GM23338 (cell line): Measurements from ENCODE around the gene SHFL. TPM values are rescaled to one million over a fixed set of nuclear protein-coding genes. Genes with fewer than 3 reads are reported as not detected.

Experiments used
- ATAC-seq: fragments of 200-7000 bp; cut with Tn5 transposase; 3 replicates; pipeline ENCODE4 v1.9.1; 2020
- DNase-seq: peaks from one replicate; pipeline ENCODE4 v3.0.0-alpha.2; 2015; ENCODE audit warnings: low spot score
- H2AFZ ChIP-seq: fragments of 200-600 bp; sonication (generic); 2 replicates; pipeline ENCODE4 v1.8.0; 2016; ENCODE audit warnings: antibody characterized with exemption, mild to moderate bottlenecking, moderate library complexity
- H3F3A ChIP-seq: fragments of 200-600 bp; sonication (generic); replicated peaks from 2 replicates; pipeline ENCODE4 v1.8.0; 2017; ENCODE audit warnings: antibody characterized with exemption, mixed run types, low read depth
- H3K27ac ChIP-seq: fragments of 200-600 bp; sonication (generic); 2 replicates; pipeline ENCODE4 v1.6.1; 2016; ENCODE audit warnings: low read depth
- H3K27me3 ChIP-seq: fragments of 200-600 bp; sonication (generic); 2 replicates; pipeline ENCODE4 v1.8.0; 2016; ENCODE audit warnings: mild to moderate bottlenecking, mixed run types, moderate library complexity; ENCODE audit not compliant: insufficient read depth
- H3K36me3 ChIP-seq: fragments of 200-600 bp; sonication (generic); 2 replicates; pipeline ENCODE4 v1.8.0; 2016; ENCODE audit warnings: mild to moderate bottlenecking; ENCODE audit not compliant: insufficient read depth
- H3K4me1 ChIP-seq: fragments of 200-600 bp; sonication (generic); 2 replicates; pipeline ENCODE4 v1.8.0; 2016; ENCODE audit warnings: mild to moderate bottlenecking, moderate library complexity; ENCODE audit not compliant: insufficient read depth
- H3K4me2 ChIP-seq: fragments of 200-600 bp; sonication (generic); 2 replicates; pipeline ENCODE4 v1.7.1; 2017; ENCODE audit warnings: mixed run types
- H3K4me3 ChIP-seq: fragments of 200-600 bp; sonication (generic); 2 replicates; pipeline ENCODE4 v1.6.1; 2016; ENCODE audit warnings: mixed run types
- H3K79me2 ChIP-seq: fragments of 200-600 bp; sonication (generic); replicated peaks from 2 replicates; pipeline ENCODE4 v1.8.0; 2017; ENCODE audit warnings: mild to moderate bottlenecking; ENCODE audit not compliant: insufficient read depth
- H3K9me2 ChIP-seq: fragments of 200-600 bp; sonication (generic); 2 replicates; pipeline ENCODE4 v1.8.0; 2017; ENCODE audit not compliant: insufficient read depth
- H4K20me1 ChIP-seq: fragments of 200-600 bp; sonication (generic); replicated peaks from 2 replicates; pipeline ENCODE4 v1.8.0; 2017; ENCODE audit warnings: mild to moderate bottlenecking; ENCODE audit not compliant: insufficient read depth
- H3K27ac Mint-ChIP-seq: 2 replicates; pipeline ENCODE4 v1.8.0; 2020; ENCODE audit warnings: inconsistent platforms, mild to moderate bottlenecking, moderate library complexity, mixed read lengths
- H3K27me3 Mint-ChIP-seq: 3 replicates; pipeline ENCODE4 v1.8.0; 2022; ENCODE audit warnings: low read depth, mild to moderate bottlenecking, moderate library complexity, mixed read lengths, inconsistent platforms; ENCODE audit not compliant: insufficient read depth, poor library complexity
- H3K36me3 Mint-ChIP-seq: 3 replicates; pipeline ENCODE4 v1.8.0; 2021; ENCODE audit warnings: low read depth, mild to moderate bottlenecking, inconsistent platforms, moderate library complexity, mixed read lengths
- H3K4me1 Mint-ChIP-seq: 3 replicates; pipeline ENCODE4 v1.8.0; 2020; ENCODE audit warnings: mild to moderate bottlenecking, inconsistent platforms, mixed read lengths
- H3K4me3 Mint-ChIP-seq: 3 replicates; pipeline ENCODE4 v1.8.0; 2021; ENCODE audit warnings: moderate library complexity, mild to moderate bottlenecking, inconsistent platforms, mixed read lengths
- H3K9me3 Mint-ChIP-seq: 3 replicates; pipeline ENCODE4 v1.8.0; 2020; ENCODE audit warnings: moderate library complexity, mild to moderate bottlenecking, inconsistent platforms, mixed read lengths
- CTCF ChIP-seq, 2 experiments: fragments of 200-600 bp in 1 of 2; sonication (generic) in 1 of 2; conservative IDR thresholded peaks; 2 replicates each; pipeline versions ENCODE4 v1.5.1 to v1.6.1; 2016 to 2017; ENCODE audit warnings: antibody characterized with exemption in 2 of 2, low read depth in 2 of 2, mild to moderate bottlenecking in 2 of 2, moderate library complexity in 1 of 2
- ETS1 ChIP-seq: IDR thresholded peaks from 2 replicates; pipeline ENCODE4 v1.6.1; 2016; ENCODE audit warnings: antibody characterized with exemption
- EZH2 ChIP-seq: fragments of 200-600 bp; sonication (generic); IDR thresholded peaks from one replicate; pipeline ENCODE4 v1.8.0; 2017; ENCODE audit warnings: antibody characterized with exemption, mild to moderate bottlenecking, low read depth; ENCODE audit not compliant: unreplicated experiment
- EZH2phosphoT487 ChIP-seq: fragments of 200-600 bp; sonication (generic); IDR thresholded peaks from one replicate; pipeline ENCODE4 v1.8.1; 2018; ENCODE audit warnings: antibody characterized with exemption; ENCODE audit not compliant: unreplicated experiment
- JUNB ChIP-seq: IDR thresholded peaks from one replicate; pipeline ENCODE4 v1.6.1; 2016; ENCODE audit warnings: antibody characterized with exemption; ENCODE audit not compliant: unreplicated experiment
- NANOG ChIP-seq: IDR thresholded peaks from 2 replicates; pipeline ENCODE4 v1.6.1; 2016; ENCODE audit warnings: antibody characterized with exemption, borderline replicate concordance
- POLR2AphosphoS5 ChIP-seq: IDR thresholded peaks from 2 replicates; pipeline ENCODE4 v1.6.1; 2016; ENCODE audit warnings: antibody characterized with exemption, low read depth
- REST ChIP-seq: IDR thresholded peaks from one replicate; pipeline ENCODE4 v1.6.1; 2018; ENCODE audit warnings: antibody characterized with exemption; ENCODE audit not compliant: unreplicated experiment
- STAT1 ChIP-seq: IDR thresholded peaks from one replicate; pipeline ENCODE4 v1.6.1; 2016; ENCODE audit warnings: antibody characterized with exemption; ENCODE audit not compliant: unreplicated experiment
- ZNF114 ChIP-seq: fragments of 250-450 bp; sonication (Bioruptor Pico); IDR thresholded peaks from 2 replicates; pipeline ENCODE4 v1.5.0; 2020; ENCODE audit warnings: mild to moderate bottlenecking, moderate library complexity
- ZNF331 ChIP-seq: fragments of 250-450 bp; sonication (Bioruptor Pico); IDR thresholded peaks from 2 replicates; pipeline ENCODE4 v1.5.0; 2020; ENCODE audit warnings: low read depth, mild to moderate bottlenecking, moderate library complexity
- polyA plus RNA-seq: library from polyadenylated mRNA; unstranded; fragments of >200 nt; fragmentation: Nextera tagmentation; extraction: Ambion mirVana; gene quantifications from 2 replicates; pipeline ENCODE4 v1.2.1, GENCODE V29; 2016
- total RNA-seq: library from RNA; depleted of rRNA; stranded (reverse); fragments of >200 nt; shearing (Covaris generic); gene quantifications from 2 replicates; pipeline ENCODE4 v1.2.3, GENCODE V29; 2014

Gene SHFL
- total and polyA plus RNA-seq, 2 experiments from 2014 or later, result 31.7 to 32.1 TPM

DNA sequence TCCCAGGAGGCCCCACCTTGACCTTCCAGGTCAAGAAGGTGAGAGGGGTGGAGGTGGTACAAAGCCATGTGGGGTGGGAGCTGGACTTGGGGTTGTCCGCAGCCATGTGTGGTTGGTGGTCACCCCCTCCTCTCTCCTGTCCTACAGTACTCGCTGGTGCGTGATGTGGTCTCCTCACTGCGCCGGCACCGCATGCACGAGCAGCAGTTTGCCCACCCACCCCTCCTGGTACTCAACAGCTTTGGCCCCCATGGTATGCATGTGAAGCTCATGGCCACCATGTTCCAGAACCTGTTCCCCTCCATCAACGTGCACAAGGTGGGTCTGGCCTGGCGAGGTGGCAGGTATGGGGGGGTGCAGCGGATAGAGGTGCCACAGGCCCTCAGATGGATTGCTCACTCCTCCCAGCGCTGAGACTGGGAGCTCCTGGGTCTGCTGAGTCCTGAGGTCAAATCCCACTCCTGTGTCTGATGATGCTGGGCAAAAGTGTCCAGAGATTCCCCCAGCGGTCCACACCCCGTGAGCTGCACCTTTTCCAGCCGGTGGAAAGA is 21.8 kb downstream of the SHFL start:
- Histone ChIP-seq H4K20me1 (0 out of 2 replicates have a peak, but pooled peaks cover 7% of the 10 kb centered on the region), H3K27ac (no peak overlapping the region), H3K4me3 (peak overlapping the region; percentile 98; the same call in 1 of the 2 replicates), H3K79me2 (peaks cover 24% of the 10 kb centered on the region), H2AFZ (no peak overlapping the region), H3K27me3 (no peaks in the 10 kb centered on the region), H3F3A (peaks cover 46% of the 10 kb centered on the region), H3K36me3 (peaks cover 28% of the 10 kb centered on the region), H3K9me2 (no peaks in the 10 kb centered on the region), H3K4me2 (no peak overlapping the region), H3K4me1 (peaks cover 7% of the 10 kb centered on the region; the same call in 1 of the 2 replicates)
- DNase-seq, result no peak
- Mint-ChIP-seq H3K27ac (no peak overlapping the region), H3K9me3 (no peaks in the 10 kb centered on the region), H3K27me3 (peaks cover 27% of the 10 kb centered on the region), H3K4me1 (peaks cover 18% of the 10 kb centered on the region), H3K4me3 (peak overlapping the region; percentile 96), H3K36me3 (peaks cover 57% of the 10 kb centered on the region)
- no peak for TF ChIP-seq ETS1
- TF ChIP-seq POLR2AphosphoS5, result no peak
- TF ChIP-seq EZH2phosphoT487, result no peak
- no peak for ATAC-seq

DNA sequence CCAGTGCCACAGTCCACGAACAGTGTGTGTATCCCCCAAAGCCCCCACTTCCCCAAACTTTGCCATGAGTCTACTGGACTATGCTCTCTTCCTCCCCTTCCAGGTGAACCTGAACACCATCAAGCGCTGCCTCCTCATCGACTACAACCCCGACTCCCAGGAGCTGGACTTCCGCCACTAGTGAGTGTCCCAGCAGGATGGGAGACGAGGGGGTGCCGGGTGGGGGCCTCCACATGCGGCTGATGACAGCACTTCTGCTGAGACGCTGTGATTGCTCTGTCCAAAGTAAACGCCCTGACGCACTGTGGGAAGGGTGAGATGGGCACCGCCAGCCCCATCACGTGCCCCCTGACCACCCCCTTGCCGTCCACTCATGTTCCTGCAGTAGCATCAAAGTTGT is 23.4 kb downstream of the SHFL start:
- no peak overlapping the region for H3K4me3 ChIP-seq
- Mint-ChIP-seq H3K4me1 (peaks cover 19% of the 10 kb centered on the region), H3K4me3 (peak overlapping the region; percentile 10; the same call in 1 of the 3 replicates), H3K9me3 (no peaks in the 10 kb centered on the region), H3K36me3 (peaks cover 65% of the 10 kb centered on the region), H3K27me3 (peaks cover 36% of the 10 kb centered on the region), H3K27ac (no peak overlapping the region)
- H3F3A ChIP-seq, result peaks cover 54% of the 10 kb centered on the region
- 0 out of 2 replicates have a peak, but pooled peaks cover 7% of the 10 kb centered on the region for H4K20me1 ChIP-seq
- no peaks in the 10 kb centered on the region for H3K27me3 ChIP-seq
- peaks cover 28% of the 10 kb centered on the region for H3K36me3 ChIP-seq
- no peaks in the 10 kb centered on the region for H3K9me2 ChIP-seq
- ATAC-seq (no peak), DNase-seq (no peak)
- peaks cover 7% of the 10 kb centered on the region; the same call in 1 of the 2 replicates for H3K4me1 ChIP-seq
- H3K27ac ChIP-seq, result no peak overlapping the region
- H2AFZ ChIP-seq, result no peak overlapping the region
- H3K79me2 ChIP-seq, result peaks cover 24% of the 10 kb centered on the region
- no peak overlapping the region for H3K4me2 ChIP-seq
- TF ChIP-seq STAT1 (no peak), ZNF114 (no peak), POLR2AphosphoS5 (no peak), EZH2 (no peak), CTCF (conservative IDR thresholded peaks at IDR 0.05; ENCODE audit: low read depth in 2 of 2) (no peak), NANOG (no peak), JUNB (no peak), ZNF331 (CRISPR knock-in tag) (no peak), EZH2phosphoT487 (no peak), REST (no peak)
